IMR-90 (cell line): ENCODE measurements around the gene NR1D1.

Experiments used
- CTCF ChIP-seq: conservative IDR thresholded peaks from 2 replicates; pipeline ENCODE4 v1.5.1; 2012; ENCODE audit warnings: mild to moderate bottlenecking, low read depth, low read length, improper control_type of control experiment
- MAZ ChIP-seq: IDR thresholded peaks from 2 replicates; pipeline ENCODE4 v1.6.1; 2012; ENCODE audit warnings: low read depth, mild to moderate bottlenecking, low read length, improper control_type of control experiment, moderate library complexity, borderline replicate concordance
- MXI1 ChIP-seq: IDR thresholded peaks from 2 replicates; pipeline ENCODE4 v1.6.1; 2012; ENCODE audit warnings: low read depth, mild to moderate bottlenecking, low read length, moderate library complexity, borderline replicate concordance
- POLR2A ChIP-seq: IDR thresholded peaks from 2 replicates; pipeline ENCODE4 v1.6.1; 2012; ENCODE audit warnings: mild to moderate bottlenecking, low read depth, low read length
- USF2 ChIP-seq: fragments of 150-350 bp; IDR thresholded peaks from 2 replicates; pipeline ENCODE4 v1.6.1; 2017; ENCODE audit warnings: mild to moderate bottlenecking, antibody characterized with exemption, low read length, low read depth

- TF ChIP-seq CTCF: no peak
- peak; percentile 51; the same call in 1 of the 2 replicates for TF ChIP-seq MXI1
- TF ChIP-seq POLR2A: no peak
- no peak for TF ChIP-seq USF2
- no peak for TF ChIP-seq MAZ
Observed at GRCh38 chr17:40063901-40064531, 36.4 kb downstream of the NR1D1 start.
